WTC11 (cell line): ENCODE data around the gene NKAIN2. TPM values are rescaled to one million over a fixed set of nuclear protein-coding genes. Genes with fewer than 3 reads are reported as not detected.
"Not testable (repeated sequence)": the region's sequence is repeated elsewhere in the genome, so short reads cannot be mapped to it uniquely, and the experiment has no call there.

Experiments
- ATAC-seq: fragments of 200-7000 bp; cut with Tn5 transposase; 2 replicates; pipeline ENCODE4 v1.10.0; 2021; ENCODE audit warnings: mild to moderate bottlenecking, moderate library complexity
- CTCF ChIA-PET: fragments of 300-600 bp; sonication (Branson Sonifier 250); formaldehyde crosslinking; loops from one replicate; lab custom pipeline; 2021; ENCODE audit warnings: antibody characterized with exemption; lab: Charles Lee
- POLR2A ChIA-PET: fragments of 350-600 bp; sonication (Branson Sonifier 250); formaldehyde crosslinking; loops from one replicate; lab custom pipeline; 2021; ENCODE audit warnings: antibody characterized with exemption; lab: Charles Lee
- DNase-seq: peaks from one replicate; pipeline ENCODE4 v3.0.0; 2021; ENCODE audit warnings: low spot score
- H3K27ac Mint-ChIP-seq: 2 replicates; pipeline ENCODE4 v1.8.0; 2021; ENCODE audit warnings: mixed read lengths
- H3K27me3 Mint-ChIP-seq: 2 replicates; pipeline ENCODE4 v1.8.0; 2021; ENCODE audit warnings: low read depth, mild to moderate bottlenecking, moderate library complexity, mixed read lengths
- H3K36me3 Mint-ChIP-seq: 2 replicates; pipeline ENCODE4 v1.8.0; 2021; ENCODE audit warnings: mixed read lengths
- H3K4me1 Mint-ChIP-seq: 2 replicates; pipeline ENCODE4 v1.8.0; 2022; ENCODE audit warnings: mixed read lengths
- H3K4me3 Mint-ChIP-seq: 2 replicates; pipeline ENCODE4 v1.8.0; 2021; ENCODE audit warnings: mild to moderate bottlenecking, moderate library complexity, mixed read lengths
- H3K9me3 Mint-ChIP-seq: 2 replicates; pipeline ENCODE4 v1.8.0; 2021; ENCODE audit warnings: mixed read lengths
- ARID4B ChIP-seq: sonication (generic); formaldehyde crosslinking; IDR thresholded peaks from 2 replicates; pipeline ENCODE4 v1.8.0; 2023; ENCODE audit warnings: missing genetic modification reagents, mild to moderate bottlenecking, borderline replicate concordance
- ATF2 ChIP-seq: sonication (generic); formaldehyde crosslinking; IDR thresholded peaks from 2 replicates; pipeline ENCODE4 v1.8.1; 2022; ENCODE audit warnings: low read depth, missing genetic modification reagents, borderline replicate concordance
- ATF3 ChIP-seq: sonication (generic); formaldehyde crosslinking; conservative IDR thresholded peaks from 2 replicates; pipeline ENCODE4 v1.8.1; 2022; ENCODE audit warnings: mild to moderate bottlenecking, missing genetic modification reagents
- CDX4 ChIP-seq: fragments of 250-450 bp; sonication (Bioruptor Pico); IDR thresholded peaks from 2 replicates; pipeline ENCODE4 v1.9.0; 2021; ENCODE audit warnings: moderate library complexity, mild to moderate bottlenecking, inconsistent platforms, borderline replicate concordance
- CREB1 ChIP-seq: sonication (generic); formaldehyde crosslinking; IDR thresholded peaks from 2 replicates; pipeline ENCODE4 v1.8.0; 2023; ENCODE audit warnings: mild to moderate bottlenecking, missing genetic modification reagents
- E2F1 ChIP-seq: sonication (generic); formaldehyde crosslinking; IDR thresholded peaks from 2 replicates; pipeline ENCODE4 v1.8.0; 2022; ENCODE audit warnings: mild to moderate bottlenecking, missing genetic modification reagents
- E2F5 ChIP-seq: sonication (generic); formaldehyde crosslinking; IDR thresholded peaks from 2 replicates; pipeline ENCODE4 v1.8.1; 2022; ENCODE audit warnings: mild to moderate bottlenecking, moderate library complexity, missing genetic modification reagents
- ELF4 ChIP-seq: sonication (generic); formaldehyde crosslinking; IDR thresholded peaks from 2 replicates; pipeline ENCODE4 v1.8.1; 2022; ENCODE audit warnings: low read depth, mild to moderate bottlenecking, moderate library complexity, missing genetic modification reagents
- ERG ChIP-seq: fragments of 250-450 bp; sonication (Bioruptor Pico); IDR thresholded peaks from 2 replicates; pipeline ENCODE4 v1.8.0; 2021; ENCODE audit warnings: mild to moderate bottlenecking
- GTF2I ChIP-seq: fragments of 250-450 bp; sonication (Bioruptor Pico); conservative IDR thresholded peaks from 2 replicates; pipeline ENCODE4 v1.4.0; 2021; ENCODE audit warnings: mild to moderate bottlenecking
- HMGA2 ChIP-seq: fragments of 250-450 bp; sonication (Bioruptor Pico); IDR thresholded peaks from 2 replicates; pipeline ENCODE4 v1.4.0; 2021; ENCODE audit warnings: mild to moderate bottlenecking, moderate library complexity
- IRF2 ChIP-seq: sonication (generic); formaldehyde crosslinking; IDR thresholded peaks from 2 replicates; pipeline ENCODE4 v1.8.0; 2022; ENCODE audit warnings: low read depth, missing genetic modification reagents, borderline replicate concordance
- MLX ChIP-seq: sonication (generic); formaldehyde crosslinking; IDR thresholded peaks from 2 replicates; pipeline ENCODE4 v1.8.1; 2023; ENCODE audit warnings: mild to moderate bottlenecking, missing genetic modification reagents, moderate library complexity
- NR1H2 ChIP-seq: sonication (generic); formaldehyde crosslinking; IDR thresholded peaks from 2 replicates; pipeline ENCODE4 v1.9.0; 2021; ENCODE audit warnings: mild to moderate bottlenecking, moderate library complexity, missing genetic modification reagents
- PRRX2 ChIP-seq: fragments of 250-450 bp; sonication (Bioruptor Pico); IDR thresholded peaks from 2 replicates; pipeline ENCODE4 v1.8.0; 2021; ENCODE audit warnings: mild to moderate bottlenecking
- ZNF138 ChIP-seq: sonication (generic); formaldehyde crosslinking; conservative IDR thresholded peaks from 2 replicates; pipeline ENCODE4 v1.8.1; 2022; ENCODE audit warnings: mild to moderate bottlenecking, moderate library complexity, missing genetic modification reagents
- ZNF281 ChIP-seq: sonication (generic); formaldehyde crosslinking; IDR thresholded peaks from 2 replicates; pipeline ENCODE4 v1.8.0; 2023; ENCODE audit warnings: mild to moderate bottlenecking, missing genetic modification reagents
- total RNA-seq: library from RNA; stranded (reverse); gene quantifications from 3 replicates; pipeline ENCODE4 v1.2.3, GENCODE V29; 2021

The NKAIN2 gene
- total RNA-seq, 1 experiment from 2014 or later = 0.33 TPM

- TF ChIP-seq GTF2I (no peak), E2F1 (CRISPR knock-in tag) (no peak), HMGA2 (CRISPR knock-in tag) (no peak), MLX (CRISPR knock-in tag) (no peak), IRF2 (CRISPR knock-in tag) (no peak), PRRX2 (CRISPR knock-in tag) (no peak), ZNF281 (no peak), CDX4 (CRISPR knock-in tag) (no peak), ATF3 (CRISPR knock-in tag) (no peak), CREB1 (CRISPR knock-in tag) (no peak), ELF4 (no peak)
- TF ChIP-seq, all 79 proteins: peak for 0
Observed at GRCh38 chr6:124557873-124558272, 754.2 kb downstream of the NKAIN2 start (continued).

GRCh38 chr6:124560078-124560477 lies 756.4 kb downstream of the NKAIN2 start:
- H3K4me1 Mint-ChIP-seq = peaks cover 12% of the 10 kb centered on the region
- ATAC-seq, H3K4me3 Mint-ChIP-seq, H3K27ac Mint-ChIP-seq, DNase-seq, CTCF ChIA-PET, POLR2A ChIA-PET, H3K36me3 Mint-ChIP-seq, H3K27me3 Mint-ChIP-seq: not testable (repeated sequence)
- H3K9me3 Mint-ChIP-seq = peaks cover 19% of the 10 kb centered on the region

GRCh38 chr6:124560873-124561567 lies 757.4 kb downstream of the NKAIN2 start:
- ATAC-seq = no peak
- CTCF ChIA-PET = no interaction called here
- H3K27me3 Mint-ChIP-seq = no peaks in the 10 kb centered on the region
- TF ChIP-seq NR1H2 (CRISPR knock-in tag) (no peak), ARID4B (CRISPR knock-in tag) (no peak), CREB1 (CRISPR knock-in tag) (no peak), E2F5 (CRISPR knock-in tag) (no peak), ATF2 (CRISPR knock-in tag) (no peak), ERG (CRISPR knock-in tag) (no peak), MLX (CRISPR knock-in tag) (no peak), ZNF138 (CRISPR knock-in tag) (no peak)

More at GRCh38 chr6:124560873-124561567, 757.4 kb downstream of the NKAIN2 start:
- POLR2A ChIA-PET = no interaction called here
- no peak for DNase-seq
- peaks cover 12% of the 10 kb centered on the region for H3K4me1 Mint-ChIP-seq
- H3K27ac Mint-ChIP-seq = no peak overlapping the region
- H3K9me3 Mint-ChIP-seq = peaks cover 18% of the 10 kb centered on the region
- H3K36me3 Mint-ChIP-seq = no peaks in the 10 kb centered on the region
- no peak overlapping the region for H3K4me3 Mint-ChIP-seq
